HG03108 (cell line): ENCODE measurements around the gene DNM2.
"Not testable (repeated sequence)": the region's sequence is repeated elsewhere in the genome, so short reads cannot be mapped to it uniquely, and the experiment has no call there.

Source experiments
- ATAC-seq: cut with Tn5 transposase; IDR thresholded peaks from one replicate; pipeline ENCODE4 v1.9.1; 2021; ENCODE audit warnings: moderate library complexity; ENCODE audit not compliant: unreplicated experiment

DNM2 gene

GRCh38 chr19:10856899-10857298, 139.0 kb downstream of the DNM2 start:
- not testable (repeated sequence) for ATAC-seq

- no peak for ATAC-seq
These were observed 140.4 kb downstream of the DNM2 start for GRCh38 chr19:10858204-10858828.

DNA sequence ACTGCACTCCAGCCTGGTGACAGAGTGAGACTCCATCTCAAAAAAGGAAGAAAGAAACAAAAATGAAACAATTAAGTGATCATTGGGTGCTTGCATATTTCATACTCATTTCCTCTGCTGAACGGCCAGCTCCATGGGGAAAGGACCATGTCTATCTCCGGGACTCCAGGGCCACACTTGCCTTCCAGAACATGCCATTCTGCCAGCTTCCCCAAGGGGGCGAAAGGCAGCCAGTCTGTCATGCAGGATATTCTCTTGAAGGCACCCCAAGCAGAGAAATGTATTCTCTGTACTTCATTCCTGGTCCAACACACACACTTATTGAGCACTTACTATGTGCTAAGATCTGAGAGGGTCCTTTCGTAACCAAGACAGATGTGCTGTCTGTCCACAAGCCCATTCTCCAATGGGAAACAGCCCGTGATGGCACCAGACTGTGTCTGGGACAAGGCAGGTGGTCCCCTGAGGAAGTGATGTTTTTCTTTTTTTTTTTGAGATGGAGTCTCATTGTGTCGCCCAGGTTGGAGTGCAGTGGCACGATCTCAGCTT, 143.3 kb downstream of the DNM2 start:
- ATAC-seq = no peak

DNA sequence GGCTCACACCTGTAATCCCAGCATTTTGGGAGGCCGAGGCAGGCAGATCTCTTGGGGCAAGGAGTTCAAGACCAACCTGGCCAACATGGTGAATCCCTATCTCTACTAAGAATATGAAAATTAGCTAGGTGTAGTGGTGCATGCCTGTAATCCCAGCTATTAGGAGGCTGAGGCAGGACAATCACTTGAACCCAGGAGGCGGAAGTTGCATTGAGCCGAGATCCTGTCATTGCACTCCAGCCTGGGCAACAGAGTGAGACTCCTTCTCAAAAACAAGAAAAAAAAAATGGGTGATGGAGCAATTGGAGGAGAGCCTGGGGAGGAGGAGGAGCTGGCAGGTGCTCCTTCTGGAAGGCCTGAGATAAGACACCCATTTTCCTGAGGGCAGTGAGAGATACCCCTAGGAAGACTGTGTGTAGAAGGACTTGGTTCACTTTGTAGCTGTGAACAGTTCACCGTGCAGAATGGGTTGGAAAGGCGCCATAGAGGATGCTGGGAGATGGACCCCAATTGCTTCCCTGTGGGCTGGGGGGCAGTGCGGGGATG, 144.8 kb downstream of the DNM2 start:
- no peak for ATAC-seq

GRCh38 chr19:10863107-10863717, 145.3 kb downstream of the DNM2 start:
- no peak for ATAC-seq

GRCh38 chr19:10864538-10864899, 146.6 kb downstream of the DNM2 start:
- ATAC-seq = no peak

DNA sequence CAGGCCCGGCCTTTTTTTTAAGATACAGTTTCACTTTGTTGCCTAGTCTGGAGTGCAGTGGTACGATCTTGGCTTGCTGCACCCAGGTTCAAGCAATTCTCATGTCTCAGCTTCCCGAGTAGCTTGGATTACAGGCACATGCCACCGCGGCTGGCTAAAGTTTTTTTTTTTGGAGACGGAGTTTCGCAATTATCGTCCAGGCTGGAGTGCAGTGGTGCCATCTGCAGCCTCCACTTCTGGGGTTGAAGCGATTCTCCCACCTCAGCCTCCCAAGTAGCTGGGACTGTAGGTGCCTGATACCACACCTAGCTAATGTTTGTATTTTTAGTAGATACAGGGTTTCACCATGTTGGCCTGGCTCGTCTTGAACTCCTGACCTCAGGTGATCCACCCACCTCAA, 148.6 kb downstream of the DNM2 start:
- no peak for ATAC-seq

GRCh38 chr19:10868872-10869547, 151.1 kb downstream of the DNM2 start:
- no peak for ATAC-seq

DNA sequence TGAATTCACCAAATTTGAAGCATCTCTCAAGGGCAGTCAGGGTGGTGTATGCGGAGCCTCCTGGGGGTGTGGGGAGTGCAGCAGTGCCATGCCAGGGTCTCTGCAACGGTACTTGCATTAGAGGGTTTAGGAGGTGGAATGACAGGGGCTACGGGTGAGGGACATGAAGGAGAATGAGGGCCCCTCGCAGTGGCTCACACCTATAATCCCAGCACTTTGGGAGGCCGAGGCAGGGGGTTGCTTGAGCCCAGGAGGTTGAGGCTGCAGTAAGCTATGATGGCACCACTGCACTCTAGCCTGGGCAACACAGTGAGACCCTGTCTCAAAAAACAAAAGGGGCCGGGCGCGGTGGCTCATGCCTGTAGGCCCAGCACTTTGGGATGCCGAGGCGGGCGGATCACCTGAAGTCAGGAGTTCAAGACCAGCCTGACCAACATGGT, 152.0 kb downstream of the DNM2 start:
- not testable (repeated sequence) for ATAC-seq

DNA sequence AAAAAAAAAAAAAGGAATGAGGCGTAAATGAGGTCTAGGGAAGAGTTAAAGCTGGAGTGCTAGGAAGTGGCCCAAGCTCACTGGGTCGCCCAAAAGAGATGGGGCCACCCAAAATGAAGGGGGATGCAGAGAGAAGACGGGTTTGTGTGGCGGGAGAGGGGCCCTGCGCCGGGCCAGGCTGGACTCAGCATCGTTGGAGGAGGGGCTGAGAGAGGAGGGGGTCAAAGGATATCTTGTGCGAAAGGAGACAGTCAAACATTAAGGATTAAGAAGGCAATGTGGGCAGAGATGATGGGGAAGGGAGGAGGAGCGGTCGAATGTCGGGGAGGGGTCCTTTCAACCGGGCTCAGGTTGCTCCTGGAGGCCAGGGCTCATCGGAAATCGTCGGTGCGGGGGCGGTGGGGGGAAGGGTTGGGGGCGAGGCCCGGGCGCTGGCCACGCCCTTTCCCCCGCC, 152.6 kb downstream of the DNM2 start:
- no peak for ATAC-seq

DNA sequence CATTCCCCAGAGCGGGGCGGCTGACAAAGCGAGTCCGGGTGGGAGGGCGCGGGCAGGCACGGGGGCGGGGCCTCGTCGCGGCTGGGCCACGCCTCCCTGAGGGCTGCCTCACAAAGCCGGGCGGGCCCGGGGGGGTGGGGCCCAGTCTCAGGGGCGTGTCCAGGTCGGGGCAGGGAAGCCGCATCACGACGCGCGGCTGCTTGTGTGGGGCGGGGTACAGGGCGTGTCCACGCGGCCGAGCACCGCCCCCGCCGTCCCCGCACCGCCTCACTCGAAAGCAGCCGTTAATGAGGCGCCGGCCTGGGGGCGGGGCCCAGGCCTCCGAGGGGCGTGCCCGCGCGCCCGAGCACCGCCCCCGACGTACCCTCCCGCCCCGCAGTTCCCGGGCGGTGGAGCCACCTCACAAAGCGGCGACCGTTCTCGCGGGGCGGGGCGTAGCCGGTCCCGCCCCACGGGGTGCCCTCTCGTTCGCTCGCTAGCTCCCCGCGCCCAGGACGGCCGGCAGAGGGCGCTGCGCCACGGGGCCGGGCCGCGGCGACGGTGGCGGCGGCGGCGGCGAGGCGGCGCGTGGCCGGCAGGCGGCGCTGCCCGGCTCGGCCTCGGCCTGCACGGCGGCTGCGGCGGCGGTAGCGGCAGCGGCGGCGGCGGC, 153.2 kb downstream of the DNM2 start, which contains the start of gene CARM1:
CARM1 (plus strand) TSS at position 599 of the 649 bp plus-strand sequence. CDS start 150 bp downstream, outside the sequence.
- peak; percentile 80 for ATAC-seq

DNA sequence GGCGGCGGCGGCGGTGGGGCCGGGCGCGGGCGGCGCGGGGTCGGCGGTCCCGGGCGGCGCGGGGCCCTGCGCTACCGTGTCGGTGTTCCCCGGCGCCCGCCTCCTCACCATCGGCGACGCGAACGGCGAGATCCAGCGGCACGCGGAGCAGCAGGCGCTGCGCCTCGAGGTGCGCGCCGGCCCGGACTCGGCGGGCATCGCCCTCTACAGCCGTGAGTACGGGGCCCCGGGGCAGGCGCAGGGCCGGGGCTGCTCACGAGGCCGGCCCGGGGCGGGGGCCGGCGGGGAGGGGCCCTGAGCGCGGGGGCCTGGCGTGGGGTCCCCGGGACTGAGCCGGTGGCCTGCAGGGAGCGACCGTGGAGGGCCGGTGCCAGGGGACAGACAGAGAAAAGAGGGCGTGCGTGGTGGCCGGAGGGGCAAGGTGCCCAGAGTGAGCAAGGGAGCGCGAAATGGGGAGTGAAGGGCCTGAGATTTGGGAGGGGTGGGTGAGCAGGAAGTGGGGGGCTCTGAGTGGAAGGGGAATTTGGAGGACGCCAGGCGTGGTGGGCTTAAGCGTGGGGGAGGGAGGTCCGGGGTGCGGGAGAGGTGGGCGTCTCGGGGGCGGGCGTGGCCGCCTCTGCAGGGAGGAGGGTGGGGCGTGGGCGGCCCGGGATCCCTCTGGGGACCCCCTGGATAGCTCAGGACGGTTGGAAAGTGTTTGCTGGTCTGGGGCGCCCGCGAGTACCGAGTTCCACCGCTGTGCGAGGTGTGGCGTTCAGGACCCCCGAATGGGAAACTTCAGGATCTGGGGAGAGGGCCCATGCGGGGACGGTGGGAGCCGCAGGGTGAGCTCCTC, 154.0 kb downstream of the DNM2 start:
- peak; percentile 0 for ATAC-seq

DNA sequence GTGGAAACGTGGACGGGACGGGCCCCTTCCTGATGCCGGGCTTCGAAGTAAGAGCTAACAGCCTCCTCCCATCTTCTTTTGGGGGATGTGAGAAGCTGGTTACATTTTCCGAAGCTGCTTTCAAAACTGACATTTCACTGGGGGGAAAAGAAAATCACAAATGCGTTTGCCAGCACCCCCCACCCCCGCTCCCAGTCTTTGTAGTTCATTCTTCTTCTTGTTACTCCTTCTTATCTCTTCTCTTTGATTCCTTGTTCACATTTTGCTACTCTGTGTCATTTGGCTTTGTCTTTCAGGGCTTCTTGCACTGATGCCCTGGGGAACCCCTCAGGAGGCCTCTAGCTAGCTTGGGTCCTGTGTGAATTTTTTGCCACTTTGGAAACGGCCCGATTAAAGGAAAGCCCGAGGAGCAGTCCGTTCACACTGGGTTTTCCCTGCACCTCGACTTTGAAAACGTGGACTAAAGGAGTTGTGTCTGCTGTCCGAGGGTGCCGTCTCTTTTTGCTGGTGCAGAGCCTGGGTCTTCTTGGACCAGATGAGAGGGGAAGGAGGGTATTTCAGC, 154.7 kb downstream of the DNM2 start:
- ATAC-seq = no peak

GRCh38 chr19:10874024-10874423, 156.1 kb downstream of the DNM2 start:
- ATAC-seq = no peak

DNA sequence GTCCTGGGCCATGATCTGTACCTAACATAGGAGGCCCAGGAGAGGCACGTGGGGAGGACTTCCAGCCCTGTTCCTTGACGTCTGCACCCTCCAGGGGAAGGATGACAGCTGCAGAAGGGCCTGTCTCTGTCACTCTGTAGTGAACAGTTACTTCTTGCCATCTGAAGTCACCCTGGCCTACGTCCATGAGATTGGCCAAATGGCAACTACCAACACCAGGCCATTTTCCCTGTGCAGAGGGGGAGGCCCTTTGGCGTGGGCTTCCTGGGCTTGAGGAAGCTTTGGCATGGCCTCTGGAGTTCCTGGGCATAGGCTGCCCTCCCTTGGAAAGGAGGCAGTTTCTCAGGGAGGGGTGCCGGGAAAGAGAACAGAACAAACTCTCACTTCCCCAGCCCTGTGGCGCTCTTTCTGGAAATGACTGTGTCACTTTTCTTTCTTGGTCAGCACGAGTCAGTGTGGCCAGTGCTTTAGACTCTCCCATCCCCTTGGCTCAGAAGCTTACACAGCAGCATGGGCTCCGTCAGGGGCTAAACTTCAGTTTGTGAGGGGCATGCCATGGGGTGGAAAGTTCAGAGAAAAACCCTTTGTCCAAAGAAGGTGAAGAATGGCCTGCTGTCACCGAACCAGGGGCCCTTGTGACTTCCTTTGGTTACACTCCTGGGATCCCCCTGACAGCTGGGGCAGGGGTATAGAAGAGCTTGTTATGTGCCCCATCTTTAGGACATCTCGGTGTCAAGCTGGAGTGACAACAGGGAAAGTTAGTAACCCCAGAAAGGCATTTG, 158.8 kb downstream of the DNM2 start:
- ATAC-seq = peak; percentile 62

- ATAC-seq = not testable (repeated sequence)
These were observed 159.7 kb downstream of the DNM2 start for GRCh38 chr19:10877608-10878007.

DNA sequence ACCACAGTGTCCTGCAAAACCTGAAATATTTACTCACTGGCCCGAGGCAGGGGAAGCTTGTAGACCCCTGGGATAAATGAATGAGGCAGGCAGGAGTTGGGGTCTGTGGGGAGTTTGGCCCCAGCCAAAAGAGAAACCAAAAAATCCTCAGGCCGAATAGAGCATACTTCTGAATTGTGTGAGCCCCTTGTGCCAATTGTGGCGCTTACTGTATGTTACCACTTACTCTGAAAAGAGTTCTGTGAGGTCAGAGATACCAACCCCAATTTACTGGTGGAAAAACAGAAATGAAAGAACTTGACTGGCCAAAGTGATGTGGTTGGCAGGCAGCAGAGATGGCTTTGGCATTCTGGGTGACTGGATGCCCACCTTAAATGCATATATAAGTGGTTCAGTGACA, 160.4 kb downstream of the DNM2 start:
- no peak for ATAC-seq
